GM12878 (cell line): ENCODE data around the gene CFAP70. TPM values are rescaled to one million over a fixed set of nuclear protein-coding genes. Genes with fewer than 3 reads are reported as not detected.

Experiments used
- BACH1 ChIP-seq: fragments of 450-650 bp; IDR thresholded peaks from 2 replicates; pipeline ENCODE4 v1.6.1; 2017; ENCODE audit warnings: mild to moderate bottlenecking, borderline replicate concordance
- BCL3 ChIP-seq: IDR thresholded peaks from 2 replicates; pipeline ENCODE4 v1.6.1; 2011; ENCODE audit warnings: borderline replicate concordance, low read depth, mild to moderate bottlenecking, moderate library complexity, low read length; ENCODE audit not compliant: insufficient read depth, poor library complexity, severe bottlenecking
- CHD1 ChIP-seq: IDR thresholded peaks from 2 replicates; pipeline ENCODE4 v1.6.1; 2012; ENCODE audit warnings: low read depth, low read length, improper control_type of control experiment
- CHD4 ChIP-seq: fragments of 200-600 bp; sonication (generic); IDR thresholded peaks from 2 replicates; pipeline ENCODE4 v1.6.1; 2016; ENCODE audit warnings: mild to moderate bottlenecking
- EED ChIP-seq: sonication (generic); IDR thresholded peaks from 2 replicates; pipeline ENCODE4 v1.6.1; 2016; ENCODE audit warnings: antibody characterized with exemption, low read depth
- ELK1 ChIP-seq: IDR thresholded peaks from 2 replicates; pipeline ENCODE4 v1.6.1; 2012; ENCODE audit warnings: low read depth, low read length, improper control_type of control experiment
- EZH2 ChIP-seq: IDR thresholded peaks from 2 replicates; pipeline ENCODE4 v1.6.1; 2012; ENCODE audit warnings: low read depth, mild to moderate bottlenecking, control low read depth, inconsistent platforms, low read length, borderline replicate concordance; ENCODE audit not compliant: control insufficient read depth
- FOS ChIP-seq: IDR thresholded peaks from 3 replicates; pipeline ENCODE4 v1.6.1; 2011; ENCODE audit warnings: borderline replicate concordance; ENCODE audit not compliant: insufficient read length; ENCODE audit errors: extremely low read depth
- HSF1 ChIP-seq: fragments of 150-350 bp; IDR thresholded peaks from 2 replicates; pipeline ENCODE4 v1.6.1; 2014; ENCODE audit warnings: mild to moderate bottlenecking, low read depth, low read length
- JUNB ChIP-seq: IDR thresholded peaks from 2 replicates; pipeline ENCODE4 v1.6.1; 2016; ENCODE audit warnings: antibody characterized with exemption, mild to moderate bottlenecking
- NBN ChIP-seq: fragments of 450-650 bp; IDR thresholded peaks from 2 replicates; pipeline ENCODE4 v1.6.1; 2016
- PML ChIP-seq: IDR thresholded peaks from 2 replicates; pipeline ENCODE4 v1.6.1; 2012; ENCODE audit warnings: low read length, inconsistent platforms
- POLR2AphosphoS2 ChIP-seq: IDR thresholded peaks from 2 replicates; pipeline ENCODE4 v1.6.1; 2011; ENCODE audit warnings: low read depth, mild to moderate bottlenecking, low read length, improper control_type of control experiment, moderate library complexity
- RAD51 ChIP-seq: fragments of 450-650 bp; IDR thresholded peaks from 2 replicates; pipeline ENCODE4 v1.6.1; 2016; ENCODE audit warnings: moderate library complexity, mild to moderate bottlenecking, inconsistent platforms
- RUNX3 ChIP-seq: IDR thresholded peaks from 2 replicates; pipeline ENCODE4 v1.6.1; 2012; ENCODE audit warnings: low read length, inconsistent platforms
- SP1 ChIP-seq: IDR thresholded peaks from one replicate; pipeline ENCODE4 v1.6.1; 2011; ENCODE audit warnings: low read depth, low read length
- TARDBP ChIP-seq: IDR thresholded peaks from 2 replicates; pipeline ENCODE4 v1.6.1; 2016; ENCODE audit warnings: borderline replicate concordance
- TCF3 ChIP-seq: IDR thresholded peaks from 2 replicates; pipeline ENCODE4 v1.6.1; 2012; ENCODE audit warnings: low read depth, mild to moderate bottlenecking, low read length, borderline replicate concordance; ENCODE audit not compliant: insufficient read depth
- ZBTB11 ChIP-seq: fragments of 450-650 bp; formaldehyde crosslinking; IDR thresholded peaks from 2 replicates; pipeline ENCODE4 v1.5.0; 2022; ENCODE audit warnings: mild to moderate bottlenecking, missing genetic modification characterization
- ZNF217 ChIP-seq: fragments of 450-650 bp; IDR thresholded peaks from 2 replicates; pipeline ENCODE4 v1.6.1; 2017; ENCODE audit warnings: antibody characterized with exemption, mild to moderate bottlenecking
- ZNF384 ChIP-seq: IDR thresholded peaks from 2 replicates; pipeline ENCODE4 v1.6.1; 2012; ENCODE audit warnings: low read depth, mild to moderate bottlenecking, low read length, improper control_type of control experiment, borderline replicate concordance
- ZSCAN29 ChIP-seq: fragments of 450-650 bp; IDR thresholded peaks from 2 replicates; pipeline ENCODE4 v1.6.1; 2017; ENCODE audit warnings: mild to moderate bottlenecking, moderate library complexity
- polyA plus RNA-seq, 11 experiments: library from polyadenylated mRNA; depleted of rRNA in 4 of 11; unstranded in 6 of 11; stranded (reverse) in 5 of 11; fragments of >200 nt; fragmentation: Nextera tagmentation in 4 of 11; fragmentation: Illumina TruSeq in 1 of 11; extraction: Ambion mirVana in 4 of 11; extraction: Trizol in 1 of 11; gene quantifications; 1 replicate in 1 of 11; 2 replicates in 10 of 11; pipeline versions ENCODE4 v1.2.1 to v1.2.3, GENCODE V29; 2011 to 2016; ENCODE audit warnings: inconsistent platforms in 2 of 11, missing spikeins in 2 of 11, low read depth in 1 of 11
- total RNA-seq, 4 experiments: library from RNA; depleted of rRNA in 3 of 4; stranded (reverse); fragments of >200 nt in 3 of 4; fragmentation: Illumina TruSeq in 1 of 4; extraction: Trizol in 1 of 4; gene quantifications; 2 replicates each; pipeline versions ENCODE4 v1.2.1 to v1.2.3, GENCODE V29; 2013 to 2021

CFAP70 gene
- total and polyA plus RNA-seq, 10 of the 15 experiments (the other 5 are each of a cell fraction or from before 2014, with no cell fraction given): 0.21 to 1.1 (median 0.42) TPM

- no peak for TF ChIP-seq ZNF384
- no peak for TF ChIP-seq RAD51
- peak; percentile 96 for TF ChIP-seq PML
- no peak for TF ChIP-seq JUNB
- TF ChIP-seq EZH2: no peak
- TF ChIP-seq HSF1: no peak
- TF ChIP-seq ZNF217: no peak
- TF ChIP-seq CHD1: no peak
- no peak for TF ChIP-seq BCL3
- peak; percentile 81 for TF ChIP-seq POLR2AphosphoS2
- peak; percentile 74 for TF ChIP-seq NBN
- no peak for TF ChIP-seq TARDBP
- no peak for TF ChIP-seq FOS
- 0 out of 2 replicates have a peak, but pooled peaks have one; percentile 7 for TF ChIP-seq BACH1
- TF ChIP-seq TCF3: no peak
- TF ChIP-seq CHD4: no peak
- peak; percentile 84 for TF ChIP-seq RUNX3
- TF ChIP-seq SP1: peak; percentile 73
- TF ChIP-seq EED: peak; percentile 68; the same call in 1 of the 2 replicates
- TF ChIP-seq ELK1: peak; percentile 42
- TF ChIP-seq ZSCAN29: no peak
- no peak for TF ChIP-seq ZBTB11 (CRISPR knock-in tag)
Observed at GRCh38 chr10:73252445-73253224, 106.0 kb downstream of the CFAP70 start, which contains the start of gene MRPS16 (continued).
